Kidney (tissue), 22 donors: ENCODE measurements around the gene GSG1L. TPM values are rescaled to one million over a fixed set of nuclear protein-coding genes. Genes with fewer than 3 reads are reported as not detected.

Experiments
- DNase-seq, 5 donors: peaks; one replicate each; pipeline ENCODE4 v3.0.0-alpha.2; 2013 to 2020
- FAIRE-seq: peaks from 2 replicates; lab custom pipeline; 2012; peaks lifted over from hg19 to GRCh38; lab: Jason Lieb, UNC
- H3K27ac ChIP-seq, 2 donors: one replicate each; pipeline ENCODE4 v1.7.0; 2013; ENCODE audit warnings: low read depth in 2 of 2, low read length in 2 of 2, inconsistent platforms in 1 of 2
- H3K27me3 ChIP-seq: one replicate; pipeline ENCODE4 v1.7.1; 2013; ENCODE audit warnings: low read length, inconsistent platforms; ENCODE audit not compliant: control insufficient read depth, insufficient read depth
- H3K36me3 ChIP-seq, 3 donors: one replicate each; pipeline versions ENCODE4 v1.7.0 to v1.7.1; 2013; ENCODE audit warnings: low read length in 3 of 3, control low read depth in 1 of 3, inconsistent platforms in 1 of 3; ENCODE audit not compliant: insufficient read depth in 3 of 3, control insufficient read depth in 2 of 3
- H3K4me1 ChIP-seq, 3 donors: one replicate each; pipeline versions ENCODE4 v1.7.0 to v1.7.1; 2013; ENCODE audit warnings: low read length in 3 of 3, inconsistent platforms in 1 of 3, low read depth in 1 of 3; ENCODE audit not compliant: control insufficient read depth in 2 of 3, insufficient read depth in 2 of 3
- H3K4me3 ChIP-seq, 3 donors: one replicate each; pipeline versions ENCODE4 v1.7.0 to v1.8.1; 2013; ENCODE audit warnings: low read length in 3 of 3, control low read depth in 1 of 3, inconsistent platforms in 1 of 3
- H3K9ac ChIP-seq, 3 donors: one replicate each; pipeline versions ENCODE4 v1.7.0 to v1.7.1; 2013; ENCODE audit warnings: low read length in 3 of 3, control low read depth in 1 of 3, inconsistent platforms in 1 of 3
- H3K9me3 ChIP-seq, 3 donors: one replicate each; pipeline versions ENCODE4 v1.7.0 to v1.7.1; 2013; ENCODE audit warnings: low read length in 3 of 3, control low read depth in 1 of 3, inconsistent platforms in 1 of 3; ENCODE audit not compliant: control insufficient read depth in 2 of 3, insufficient read depth in 1 of 3
- CTCF ChIP-seq: IDR thresholded peaks from 3 replicates; pipeline ENCODE4 v1.5.1; 2012; ENCODE audit warnings: mild to moderate bottlenecking, moderate library complexity, borderline replicate concordance; ENCODE audit not compliant: insufficient read depth; ENCODE audit errors: extremely low read depth
- intact Hi-C: fragments of 100-400 bp; cut with DNase I; formaldehyde crosslinking; loops from one replicate; pipeline ENCODE4 v1.11.1; 2022
- long read RNA-seq, 10 donors: library from polyadenylated mRNA in 1 of 10; unstranded in 1 of 10; transcript quantifications; one replicate each; pipeline ENCODE4 v2.0.0 and lab custom pipeline, GENCODE V29; 2021 to 2026
- polyA plus RNA-seq: library from polyadenylated mRNA; stranded (reverse); fragments of 350-450 nt; fragmentation: Illumina TruSeq; extraction: RNeasy Lipid Tissue Mini Kit (QIAGEN cat#74804); gene quantifications from one replicate; pipeline ENCODE4 v1.2.3, GENCODE V29; 2014; ENCODE audit warnings: low read depth, low replicate concordance; ENCODE audit not compliant: insufficient read depth
- total RNA-seq: library from RNA; stranded (reverse); fragmentation: NEBNext Ultra II Directional; extraction: Animal tissue kit (Norgen Biotek cat#: 25700); gene quantifications from one replicate; pipeline ENCODE4 v1.2.1, GENCODE V29; 2021
- donor health status: control.
- donor health status: control.
- donor health status: control.
- donor health status: control.
- donor health status: control.
- donor health status: DM: yes; HTN: yes; CAD: no.
- donor health status: Normal renal cell carcinoma (clear cell type).

GSG1L gene
- total RNA-seq (not detected), polyA plus RNA-seq (not detected)
- long read RNA-seq, donor 1, result 0 reads
- long read RNA-seq, donor 2, result 0 reads
- long read RNA-seq, donor 3, result 0 reads
- long read RNA-seq, donor 4, result 0 reads
- long read RNA-seq, donor 5, result 0 reads
- long read RNA-seq, donor 6, result 0 reads
- long read RNA-seq, donor 7, result 0 reads
- long read RNA-seq, donor 8, result 0 reads
- long read RNA-seq, donor 9, result 0 reads
- long read RNA-seq, donor 10, result 0 reads

- Histone ChIP-seq H3K4me3 (no peak within 1 kb of the TSS), H3K36me3 (no peaks in the 10 kb centered on the region), H3K27me3 (peaks cover 5% of the 10 kb centered on the region), H3K27ac (no peak within 1 kb of the TSS), H3K9me3 (no peaks in the 10 kb centered on the region), H3K4me1 (no peaks in the 10 kb centered on the region), H3K9ac (no peak within 1 kb of the TSS)
- intact Hi-C loops, result no loop called here
- DNase-seq, result peak in 1 of 5 donors; percentile 59
- TF ChIP-seq CTCF, result no peak
- FAIRE-seq, result no peak
Observed at GRCh38 chr16:28063591-28064061, at the start of gene GSG1L. Gene GSG1L (minus strand): TSS chr16:28063714. CDS start chr16:28063424, 290 bp downstream.

- H3K9me3 ChIP-seq, result no peaks in the 10 kb centered on the region
- H3K27me3 ChIP-seq, result no peaks in the 10 kb centered on the region
- peaks cover 3 to 40% (median 37%) of the 10 kb centered on the region in 3 donors for H3K36me3 ChIP-seq
- H3K27ac ChIP-seq, result no peak overlapping the region
- intact Hi-C loops, result no loop called here
- DNase-seq, result no peak
- no peaks in the 10 kb centered on the region for H3K4me1 ChIP-seq
- H3K9ac ChIP-seq, result no peak overlapping the region
- FAIRE-seq, result no peak
- no peak overlapping the region for H3K4me3 ChIP-seq
- no peak for TF ChIP-seq CTCF
Observed at GRCh38 chr16:28112908-28113307, 49.4 kb upstream of the GSG1L start.

- DNase-seq, result no peak
- H3K27ac ChIP-seq, result no peak overlapping the region
- H3K27me3 ChIP-seq, result no peaks in the 10 kb centered on the region
- H3K9me3 ChIP-seq, result no peaks in the 10 kb centered on the region
- intact Hi-C loops, result no loop called here
- no peak for TF ChIP-seq CTCF
- no peak overlapping the region for H3K4me3 ChIP-seq
- no peak for FAIRE-seq
- H3K4me1 ChIP-seq, result no peaks in the 10 kb centered on the region
- no peak overlapping the region for H3K9ac ChIP-seq
- peaks cover 12 to 54% (median 44%) of the 10 kb centered on the region in 3 donors for H3K36me3 ChIP-seq
Observed at GRCh38 chr16:28110977-28111376, 47.5 kb upstream of the GSG1L start.

GRCh38 chr16:28110479-28110878 is 47.0 kb upstream of the GSG1L start:
- H3K27me3 ChIP-seq, result no peaks in the 10 kb centered on the region
- H3K27ac ChIP-seq, result no peak overlapping the region
- peaks cover 12 to 53% (median 45%) of the 10 kb centered on the region in 3 donors for H3K36me3 ChIP-seq
- DNase-seq, result no peak
- intact Hi-C loops, result no loop called here
- FAIRE-seq, result no peak
- no peaks in the 10 kb centered on the region for H3K9me3 ChIP-seq
- H3K4me3 ChIP-seq, result no peak overlapping the region
- no peak overlapping the region for H3K9ac ChIP-seq
- TF ChIP-seq CTCF, result no peak
- no peaks in the 10 kb centered on the region for H3K4me1 ChIP-seq
